ENCODE data around the gene KIF26B.
"Not testable (repeated sequence)": the region's sequence is repeated elsewhere in the genome, so short reads cannot be mapped to it uniquely, and the experiment has no call there.

The KIF26B gene

GRCh38 chr1:245714027-245714426, 559.2 kb downstream of the KIF26B start:
- not testable (repeated sequence) for DNase-seq

- peak in 3 of 4 experiments; percentile 2 to 6 (median 4) for DNase-seq
Measured at GRCh38 chr1:245715291-245715701, 560.5 kb downstream of the KIF26B start.

- DNase-seq: no peak
Measured at GRCh38 chr1:245715970-245716369, 561.2 kb downstream of the KIF26B start.

- DNase-seq: no peak
Measured at GRCh38 chr1:245716561-245716960, 561.8 kb downstream of the KIF26B start.

- DNase-seq: no peak
Measured at GRCh38 chr1:245717611-245718010, 562.8 kb downstream of the KIF26B start.

- DNase-seq: no peak
Measured at GRCh38 chr1:245718123-245718522, 563.3 kb downstream of the KIF26B start.

GRCh38 chr1:245718951-245719350, 564.2 kb downstream of the KIF26B start:
- DNase-seq: no peak

GRCh38 chr1:245721488-245721887, 566.7 kb downstream of the KIF26B start:
- DNase-seq: no peak

- not testable (repeated sequence) for DNase-seq
Measured at GRCh38 chr1:245728035-245728434, 573.2 kb downstream of the KIF26B start.

- DNase-seq: no peak
Measured at GRCh38 chr1:245730801-245731200, 576.0 kb downstream of the KIF26B start.

- DNase-seq: not testable (repeated sequence)
Measured at GRCh38 chr1:245740336-245740735, 585.6 kb downstream of the KIF26B start.

- DNase-seq: no peak
Measured at GRCh38 chr1:245742896-245743295, 588.1 kb downstream of the KIF26B start.

GRCh38 chr1:245748240-245748639, 593.5 kb downstream of the KIF26B start:
- no peak for DNase-seq

- DNase-seq: no peak
Measured at GRCh38 chr1:245748646-245749045, 593.9 kb downstream of the KIF26B start.

GRCh38 chr1:245749053-245749452, 594.3 kb downstream of the KIF26B start:
- DNase-seq: no peak

GRCh38 chr1:245750261-245750660, 595.5 kb downstream of the KIF26B start:
- no peak for DNase-seq

- DNase-seq: no peak
Measured at GRCh38 chr1:245751116-245751515, 596.3 kb downstream of the KIF26B start.

GRCh38 chr1:245751726-245752470, 597.1 kb downstream of the KIF26B start:
- no peak for DNase-seq

GRCh38 chr1:245752561-245752960, 597.8 kb downstream of the KIF26B start:
- DNase-seq: no peak

- DNase-seq: no peak
Measured at GRCh38 chr1:245753807-245754206, 599.0 kb downstream of the KIF26B start.

- DNase-seq: no peak
Measured at GRCh38 chr1:245754463-245754961, 599.7 kb downstream of the KIF26B start.
